Large intestine (tissue), 3 donors: Measurements from ENCODE around the gene SSU72. TPM values are rescaled to one million over a fixed set of nuclear protein-coding genes. Genes with fewer than 3 reads are reported as not detected.

Experiments used
- DNase-seq, 2 donors: peaks; one replicate each; pipeline versions ENCODE4 v3.0.0 to v3.0.0-alpha.2; 2013
- H3K27ac ChIP-seq: one replicate; pipeline ENCODE4 v1.5.1; 2013; ENCODE audit warnings: low read length
- H3K27me3 ChIP-seq: 2 replicates; pipeline ENCODE4 v1.6.1; 2013; ENCODE audit warnings: low read length; ENCODE audit not compliant: control insufficient read depth, insufficient read depth
- H3K36me3 ChIP-seq: 2 replicates; pipeline ENCODE4 v1.6.1; 2013; ENCODE audit warnings: low read length; ENCODE audit not compliant: control insufficient read depth, insufficient read depth
- H3K4me1 ChIP-seq: one replicate; pipeline ENCODE4 v1.6.1; 2013; ENCODE audit warnings: low read length; ENCODE audit not compliant: control insufficient read depth, insufficient read depth
- H3K4me3 ChIP-seq: one replicate; pipeline ENCODE4 v1.5.1; 2013; ENCODE audit warnings: low read length
- H3K9me3 ChIP-seq: one replicate; pipeline ENCODE4 v1.6.1; 2013; ENCODE audit warnings: mild to moderate bottlenecking, low read depth, low read length, moderate library complexity; ENCODE audit not compliant: control insufficient read depth
- WGBS: methylation state at CpG from one replicate; pipeline ENCODE4 v1.1.5; 2013; ENCODE audit warnings: low lambda C conversion rate; ENCODE audit not compliant: insufficient coverage; 5-methylcytosine and 5-hydroxymethylcytosine counted together
- polyA plus RNA-seq: library from polyadenylated mRNA; unstranded; fragments of 120-200 nt; gene quantifications from one replicate; pipeline ENCODE4 v1.2.1, GENCODE V29; 2013

SSU72 gene
- polyA plus RNA-seq, 1 donor: 79.4 TPM

GRCh38 chr1:1550591-1551432 is 23.9 kb downstream of the SSU72 start:
- DNase-seq: no peak
- Histone ChIP-seq H3K4me1 (no peaks in the 10 kb centered on the region), H3K27me3 (no peaks in the 10 kb centered on the region), H3K9me3 (no peaks in the 10 kb centered on the region), H3K36me3 (peaks cover 5% of the 10 kb centered on the region), H3K4me3 (no peak overlapping the region), H3K27ac (no peak overlapping the region)
- WGBS: no CpG with 5 or more reads among the region's 15 CpGs

- H3K27me3 ChIP-seq: no peaks in the 10 kb centered on the region
- H3K4me1 ChIP-seq: no peaks in the 10 kb centered on the region
- DNase-seq: no peak
- H3K9me3 ChIP-seq: no peaks in the 10 kb centered on the region
- no peak overlapping the region for H3K27ac ChIP-seq
- H3K36me3 ChIP-seq: peaks cover 5% of the 10 kb centered on the region
- no CpG with 5 or more reads among the region's 7 CpGs for WGBS
- no peak overlapping the region for H3K4me3 ChIP-seq
Observed at GRCh38 chr1:1550087-1550486, 24.6 kb downstream of the SSU72 start.

GRCh38 chr1:1548591-1548990 is 26.1 kb downstream of the SSU72 start:
- peaks cover 5% of the 10 kb centered on the region for H3K36me3 ChIP-seq
- H3K4me1 ChIP-seq: peaks cover 2% of the 10 kb centered on the region
- no peak overlapping the region for H3K27ac ChIP-seq
- no peaks in the 10 kb centered on the region for H3K9me3 ChIP-seq
- DNase-seq: no peak
- H3K27me3 ChIP-seq: no peaks in the 10 kb centered on the region
- WGBS: 58% methylated on average over 3 of the region's 14 CpGs
- no peak overlapping the region for H3K4me3 ChIP-seq

- peaks cover 5% of the 10 kb centered on the region for H3K9me3 ChIP-seq
- no peak for DNase-seq
- no peak overlapping the region for H3K4me3 ChIP-seq
- H3K36me3 ChIP-seq: peaks cover 11% of the 10 kb centered on the region
- H3K4me1 ChIP-seq: peaks cover 13% of the 10 kb centered on the region
- no peaks in the 10 kb centered on the region for H3K27me3 ChIP-seq
- H3K27ac ChIP-seq: no peak overlapping the region
- no CpG with 5 or more reads among the region's 19 CpGs for WGBS
Observed at GRCh38 chr1:1547476-1547875, 27.2 kb downstream of the SSU72 start.

GRCh38 chr1:1547011-1547410 is 27.7 kb downstream of the SSU72 start:
- peaks cover 9% of the 10 kb centered on the region for H3K9me3 ChIP-seq
- WGBS: no CpG with 5 or more reads among the region's 9 CpGs
- DNase-seq: no peak
- no peaks in the 10 kb centered on the region for H3K27me3 ChIP-seq
- H3K4me1 ChIP-seq: peaks cover 17% of the 10 kb centered on the region
- no peak overlapping the region for H3K4me3 ChIP-seq
- no peak overlapping the region for H3K27ac ChIP-seq
- peaks cover 15% of the 10 kb centered on the region for H3K36me3 ChIP-seq

- Histone ChIP-seq H3K27me3 (no peaks in the 10 kb centered on the region), H3K4me1 (peaks cover 20% of the 10 kb centered on the region), H3K36me3 (peaks cover 23% of the 10 kb centered on the region), H3K27ac (no peak overlapping the region), H3K9me3 (peaks cover 12% of the 10 kb centered on the region), H3K4me3 (no peak overlapping the region)
- no CpG with 5 or more reads among the region's 23 CpGs for WGBS
- no peak for DNase-seq
Observed at GRCh38 chr1:1545946-1546737, 28.5 kb downstream of the SSU72 start.

- Histone ChIP-seq H3K4me3 (no peak overlapping the region), H3K27ac (no peak overlapping the region), H3K27me3 (peaks cover 1% of the 10 kb centered on the region), H3K4me1 (peaks cover 24% of the 10 kb centered on the region), H3K9me3 (peaks cover 12% of the 10 kb centered on the region), H3K36me3 (peaks cover 26% of the 10 kb centered on the region)
- DNase-seq: no peak
- WGBS: no CpG with 5 or more reads among the region's 10 CpGs
Observed at GRCh38 chr1:1544544-1544943, 30.1 kb downstream of the SSU72 start.

GRCh38 chr1:1543706-1544099 is 31.0 kb downstream of the SSU72 start:
- Histone ChIP-seq H3K4me3 (peak overlapping the region; percentile 21), H3K4me1 (peaks cover 24% of the 10 kb centered on the region), H3K36me3 (peaks cover 26% of the 10 kb centered on the region), H3K27ac (peak overlapping the region; percentile 48), H3K9me3 (peaks cover 12% of the 10 kb centered on the region), H3K27me3 (peaks cover 8% of the 10 kb centered on the region)
- no CpG with 5 or more reads among the region's 19 CpGs for WGBS
- DNase-seq: peak; percentile 58 to 62

- Histone ChIP-seq H3K36me3 (peaks cover 28% of the 10 kb centered on the region), H3K9me3 (peaks cover 16% of the 10 kb centered on the region), H3K27ac (peak overlapping the region; percentile 48), H3K4me3 (peak overlapping the region; percentile 21), H3K4me1 (peaks cover 24% of the 10 kb centered on the region), H3K27me3 (peaks cover 8% of the 10 kb centered on the region)
- DNase-seq: peak; percentile 89 to 93
- WGBS: no CpG with 5 or more reads among the region's 45 CpGs
Observed at GRCh38 chr1:1542766-1543705, 31.6 kb downstream of the SSU72 start.
